K562 (cell line): ENCODE results near the gene DCAF15. TPM values are rescaled to one million over a fixed set of nuclear protein-coding genes. Genes with fewer than 3 reads are reported as not detected.
A peak's percentile ranks its signal among the peaks of the same experiment; 100 is the strongest.

Experiments used
- ARID3B ChIP-seq: fragments of 250-450 bp; sonication (Bioruptor Pico); IDR thresholded peaks from 2 replicates; pipeline ENCODE4 v1.4.0; 2020; ENCODE audit warnings: borderline replicate concordance
- ASH1L ChIP-seq: fragments of 450-650 bp; IDR thresholded peaks from 2 replicates; pipeline ENCODE4 v1.6.1; 2018; ENCODE audit warnings: borderline replicate concordance, mild to moderate bottlenecking, low read depth; ENCODE audit not compliant: partially characterized antibody
- BHLHE40 ChIP-seq: IDR thresholded peaks from 2 replicates; pipeline ENCODE4 v1.6.1; 2011; ENCODE audit warnings: low read length, improper control_type of control experiment
- BMI1 ChIP-seq: fragments of 150-350 bp; IDR thresholded peaks from 2 replicates; pipeline ENCODE4 v1.6.1; 2014; ENCODE audit warnings: low read length
- C11orf30 ChIP-seq: fragments of 450-650 bp; IDR thresholded peaks from 2 replicates; pipeline ENCODE4 v1.6.1; 2016; ENCODE audit warnings: low read depth, mild to moderate bottlenecking
- DMBX1 ChIP-seq: fragments of 250-450 bp; sonication (Bioruptor Pico); IDR thresholded peaks from 2 replicates; pipeline ENCODE4 v1.8.0; 2022; ENCODE audit warnings: inconsistent platforms, mild to moderate bottlenecking, moderate library complexity, borderline replicate concordance
- EGR1 ChIP-seq: fragments of 450-650 bp; conservative IDR thresholded peaks from 2 replicates; pipeline ENCODE4 v1.6.1; 2017; ENCODE audit warnings: mild to moderate bottlenecking
- GTF2E2 ChIP-seq: fragments of 200-800 bp; sonication (Bioruptor generic); IDR thresholded peaks from 2 replicates; pipeline ENCODE4 v1.6.1; 2016; ENCODE audit warnings: missing genetic modification characterization, missing compliant biosample characterization
- KLF10 ChIP-seq: fragments of 250-450 bp; sonication (Bioruptor Pico); IDR thresholded peaks from 2 replicates; pipeline ENCODE4 v1.6.1; 2021; ENCODE audit warnings: matching md5 sums
- LARP7 ChIP-seq: fragments of 450-650 bp; IDR thresholded peaks from 2 replicates; pipeline ENCODE4 v1.6.1; 2016
- MEIS2 ChIP-seq: fragments of 450-650 bp; IDR thresholded peaks from 2 replicates; pipeline ENCODE4 v1.6.1; 2014; ENCODE audit warnings: mild to moderate bottlenecking; ENCODE audit not compliant: partially characterized antibody
- NR2C2 ChIP-seq, 2 experiments: fragments of 200-800 bp in 1 of 2; sonication (Bioruptor generic) in 1 of 2; sonication (generic) in 1 of 2; formaldehyde crosslinking in 1 of 2; IDR thresholded peaks; 2 replicates each; pipeline versions ENCODE4 v1.6.1 to v1.8.0; 2016 to 2022; ENCODE audit warnings: mild to moderate bottlenecking in 1 of 2, missing compliant biosample characterization in 1 of 2, missing genetic modification characterization in 1 of 2, missing genetic modification reagents in 1 of 2
- PHF20 ChIP-seq: fragments of 450-650 bp; IDR thresholded peaks from 2 replicates; pipeline ENCODE4 v1.6.1; 2018; ENCODE audit not compliant: partially characterized antibody
- SFPQ ChIP-seq: fragments of 200-400 bp; formaldehyde crosslinking; IDR thresholded peaks from 2 replicates; pipeline ENCODE4 v1.6.1; 2017; ENCODE audit warnings: mild to moderate bottlenecking, low read depth, low read length, moderate library complexity
- TAF15 ChIP-seq: fragments of 200-400 bp; formaldehyde crosslinking; IDR thresholded peaks from 2 replicates; pipeline ENCODE4 v1.6.1; 2017; ENCODE audit warnings: mild to moderate bottlenecking, low read depth, low read length, moderate library complexity
- VEZF1 ChIP-seq: fragments of 200-800 bp; sonication (Bioruptor generic); IDR thresholded peaks from 2 replicates; pipeline ENCODE4 v1.6.1; 2017; ENCODE audit warnings: missing genetic modification characterization, missing compliant biosample characterization
- ZBTB11 ChIP-seq, 3 experiments: fragments of 200-800 bp in 1 of 3; fragments of 250-450 bp in 1 of 3; fragments of 450-650 bp in 1 of 3; sonication (Bioruptor Pico) in 1 of 3; sonication (Bioruptor generic) in 1 of 3; formaldehyde crosslinking in 1 of 3; IDR thresholded peaks; 2 replicates each; pipeline versions ENCODE4 v1.6.1 to v1.8.0; 2016 to 2022; ENCODE audit warnings: mild to moderate bottlenecking in 2 of 3, missing genetic modification characterization in 2 of 3, missing compliant biosample characterization in 1 of 3, moderate library complexity in 1 of 3
- ZC3H11A ChIP-seq: IDR thresholded peaks from 2 replicates; pipeline ENCODE4 v1.6.1; 2012; ENCODE audit warnings: low read depth, low read length, improper control_type of control experiment
- ZNF507 ChIP-seq: conservative IDR thresholded peaks from 2 replicates; pipeline ENCODE4 v1.6.1; 2017; ENCODE audit warnings: missing genetic modification characterization, missing compliant biosample characterization
- polyA plus RNA-seq, 8 experiments: library from polyadenylated mRNA; depleted of rRNA in 4 of 8; stranded (reverse) in 5 of 8; unstranded in 3 of 8; fragments of >200 nt; fragmentation: Nextera tagmentation in 2 of 8; fragmentation: Illumina TruSeq in 1 of 8; extraction: Ambion mirVana in 2 of 8; extraction: Trizol in 1 of 8; gene quantifications; 2 replicates each; pipeline versions ENCODE4 v1.2.1 to v1.2.3, GENCODE V29; 2011 to 2014; ENCODE audit warnings: inconsistent platforms in 1 of 8, missing spikeins in 1 of 8
- total RNA-seq, 7 experiments: library from RNA; depleted of rRNA in 6 of 7; stranded (reverse); fragments of >200 nt in 6 of 7; fragmentation: Illumina TruSeq in 2 of 7; extraction: Trizol in 2 of 7; gene quantifications; 2 replicates each; pipeline versions ENCODE4 v1.2.1 to v1.2.3, GENCODE V29; 2011 to 2021; ENCODE audit warnings: low replicate concordance in 1 of 7

Gene DCAF15
- total and polyA plus RNA-seq, 9 of the 15 experiments (the other 6 are each of a cell fraction or from before 2014, with no cell fraction given) = 0.17 to 68.5 (median 27.7) TPM

GRCh38 chr19:13952154-13952930 lies at the start of gene DCAF15 (continued):
- TF ChIP-seq SFPQ = no peak
- no peak for TF ChIP-seq NR2C2 (CRISPR knock-in tag; IDR thresholded peaks at IDR 0.05)
- peak; percentile 96 for TF ChIP-seq NR2C2 (tag; IDR thresholded peaks at IDR 0.05)
- peak; percentile 83 for TF ChIP-seq PHF20
- no peak for TF ChIP-seq KLF10
- TF ChIP-seq BMI1 = no peak
- TF ChIP-seq ZNF507 (tag) = no peak
- no peak for TF ChIP-seq ARID3B
- TF ChIP-seq VEZF1 (CRISPR knock-in tag) = peak; percentile 97
- TF ChIP-seq LARP7 = no peak
- TF ChIP-seq C11orf30 = peak; percentile 86
- TF ChIP-seq BHLHE40 = 0 out of 2 replicates have a peak, but pooled peaks have one; percentile 43
- peak; percentile 97 for TF ChIP-seq ASH1L
- TF ChIP-seq GTF2E2 (tag) = peak; percentile 43; the same call in 1 of the 2 replicates
- TF ChIP-seq ZBTB11 (CRISPR knock-in tag; IDR thresholded peaks at IDR 0.05) = no peak
- no peak for TF ChIP-seq ZC3H11A
- TF ChIP-seq MEIS2 = peak; percentile 67
- peak; percentile 88 for TF ChIP-seq EGR1
- no peak for TF ChIP-seq DMBX1
- TF ChIP-seq TAF15 = no peak
